Stomach (tissue), 9 donors: ENCODE data around the gene SF3B6. TPM values are rescaled to one million over a fixed set of nuclear protein-coding genes. Genes with fewer than 3 reads are reported as not detected.

Experiments
- DNase-seq, 2 donors: peaks; one replicate each; pipeline versions ENCODE4 v3.0.0 to v3.0.0-alpha.2; 2013 to 2019
- H3K27ac ChIP-seq, 5 donors: fragments of 200-600 bp in 4 of 5; sonication (generic) in 4 of 5; one replicate each; pipeline ENCODE4 v1.5.1; 2013 to 2019; ENCODE audit warnings: mild to moderate bottlenecking in 1 of 5, moderate library complexity in 1 of 5
- H3K27me3 ChIP-seq, 3 donors: fragments of 200-600 bp; sonication (generic); one replicate each; pipeline ENCODE4 v1.5.1; 2017 to 2019; ENCODE audit warnings: mixed run types in 1 of 3
- H3K36me3 ChIP-seq, 4 donors: fragments of 200-600 bp; sonication (generic); 1 replicate in 3 of 4; 2 replicates in 1 of 4; pipeline ENCODE4 v1.5.1; 2016 to 2019
- H3K4me1 ChIP-seq, 4 donors: fragments of 200-600 bp; sonication (generic); one replicate each; pipeline ENCODE4 v1.5.1; 2016 to 2019
- H3K4me3 ChIP-seq, 4 donors: fragments of 200-600 bp; sonication (generic) in 3 of 4; one replicate each; pipeline ENCODE4 v1.5.1; 2016 to 2019; ENCODE audit warnings: mild to moderate bottlenecking in 1 of 4
- H3K9me3 ChIP-seq, 4 donors: fragments of 200-600 bp; sonication (generic); one replicate each; pipeline ENCODE4 v1.5.1; 2016 to 2019
- EP300 ChIP-seq: sonication (generic); formaldehyde crosslinking; IDR thresholded peaks from one replicate; pipeline ENCODE4 v1.6.1; 2017; ENCODE audit warnings: antibody characterized with exemption
- POLR2A ChIP-seq, 4 donors: fragments of 450-650 bp; IDR thresholded peaks; one replicate each; pipeline ENCODE4 v1.6.1; 2016; ENCODE audit warnings: antibody characterized with exemption in 4 of 4, control low read depth in 2 of 4, mild to moderate bottlenecking in 1 of 4, moderate library complexity in 1 of 4
- POLR2AphosphoS5 ChIP-seq, 3 donors: sonication (generic); formaldehyde crosslinking; IDR thresholded peaks; one replicate each; pipeline ENCODE4 v1.6.1; 2016; ENCODE audit warnings: antibody characterized with exemption in 3 of 3
- WGBS, 5 donors: extraction: QIAGEN DNeasy Blood & Tissue Kit in 3 of 5; methylation state at CpG; one replicate each; pipeline versions ENCODE4 v1.1.5 to v1.1.7; 2013 to 2018; 5-methylcytosine and 5-hydroxymethylcytosine counted together
- intact Hi-C: fragments of 100-400 bp; cut with DNase I; formaldehyde crosslinking; loops from one replicate; pipeline ENCODE4 v1.15.1; 2023; ENCODE audit warnings: low total_unique reads
- polyA plus RNA-seq, 3 donors: library from polyadenylated mRNA; stranded (reverse); fragments of 200-250 nt; gene quantifications; one replicate each; pipeline ENCODE4 v1.2.3, GENCODE V29; 2013
- total RNA-seq, 5 donors: library from RNA; depleted of rRNA; stranded (reverse); fragments of >200 nt; gene quantifications; one replicate each; pipeline versions ENCODE4 v1.1.0 to v1.2.3, GENCODE V29; 2014 to 2016
- TF ChIP-seq, protein P1 (sequence below), 7 experiments: fragments of 450-650 bp in 4 of 7; fragments of 200-600 bp in 3 of 7; sonication (generic) in 3 of 7; IDR thresholded peaks; one replicate each; pipeline ENCODE4 v1.5.1; 2016 to 2019; ENCODE audit warnings: antibody characterized with exemption in 7 of 7, control low read depth in 2 of 7, mild to moderate bottlenecking in 1 of 7
- donor health status: healthy with polysubstance abuse.
- donor health status: Bipolar disorder and iron deficiency.
- donor health status: healthy.

The SF3B6 gene
- total and polyA plus RNA-seq, 8 donors, result 18.8 to 139 (median 89.2) TPM

DNA sequence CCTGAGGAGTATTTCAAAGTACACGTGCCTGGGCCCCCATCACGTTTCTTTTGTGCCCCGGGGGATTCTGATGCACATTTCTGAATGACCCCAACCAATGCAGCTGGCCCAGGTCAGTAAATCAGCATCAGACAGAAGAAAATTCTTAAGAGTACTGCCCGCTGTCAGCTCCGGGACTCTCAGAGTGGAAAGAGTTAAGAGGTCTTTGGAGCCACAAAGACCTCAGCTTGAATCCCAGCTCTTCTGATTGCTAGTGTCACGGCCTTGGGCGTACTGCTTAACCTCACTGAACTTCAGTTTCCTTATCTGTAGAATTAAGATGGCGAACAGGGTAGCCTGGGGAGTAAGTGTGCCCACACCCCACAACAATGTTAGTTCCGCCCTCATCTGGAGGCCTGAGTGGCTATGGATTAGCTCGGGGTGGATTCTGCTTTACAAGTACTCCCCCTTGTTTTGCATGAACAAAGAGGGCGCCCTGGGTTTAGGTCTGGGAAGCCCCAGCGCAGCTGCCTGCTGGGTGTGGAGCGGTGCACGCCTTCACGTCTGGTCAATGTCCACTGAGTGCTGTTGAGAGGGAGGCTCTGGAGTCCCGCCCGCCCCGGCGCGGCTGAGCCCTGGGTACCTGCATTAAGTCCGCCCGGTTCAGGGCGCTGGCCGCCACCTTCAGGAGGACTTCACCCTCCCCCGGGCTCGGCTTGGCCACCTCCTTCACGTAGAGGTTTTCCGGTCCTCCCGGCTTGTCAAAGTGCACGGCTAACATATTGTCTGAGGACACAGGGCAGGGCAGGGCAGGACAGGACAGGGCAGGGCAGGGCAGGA, 7.7 kb upstream of the SF3B6 start:
- DNase-seq, result peak; percentile 85 to 95
- Histone ChIP-seq H3K27ac (peak overlapping the region; percentile 88 to 94 (median 91)), H3K27me3 (no peaks in the 10 kb centered on the region), H3K9me3 (no peaks in the 10 kb centered on the region), H3K36me3 (peaks cover 0 to 54% (median 52%) of the 10 kb centered on the region in 4 donors), H3K4me3 (peak overlapping the region; percentile 54 to 61 (median 56)), H3K4me1 (peaks cover 8 to 30% (median 25%) of the 10 kb centered on the region in 4 donors)
- TF ChIP-seq POLR2AphosphoS5 (IDR thresholded peaks at IDR 0.05) (peak in 2 of 3 donors; percentile 52 to 53), POLR2A (IDR thresholded peaks at IDR 0.05) (no peak)
- TF ChIP-seq, protein P1, sequence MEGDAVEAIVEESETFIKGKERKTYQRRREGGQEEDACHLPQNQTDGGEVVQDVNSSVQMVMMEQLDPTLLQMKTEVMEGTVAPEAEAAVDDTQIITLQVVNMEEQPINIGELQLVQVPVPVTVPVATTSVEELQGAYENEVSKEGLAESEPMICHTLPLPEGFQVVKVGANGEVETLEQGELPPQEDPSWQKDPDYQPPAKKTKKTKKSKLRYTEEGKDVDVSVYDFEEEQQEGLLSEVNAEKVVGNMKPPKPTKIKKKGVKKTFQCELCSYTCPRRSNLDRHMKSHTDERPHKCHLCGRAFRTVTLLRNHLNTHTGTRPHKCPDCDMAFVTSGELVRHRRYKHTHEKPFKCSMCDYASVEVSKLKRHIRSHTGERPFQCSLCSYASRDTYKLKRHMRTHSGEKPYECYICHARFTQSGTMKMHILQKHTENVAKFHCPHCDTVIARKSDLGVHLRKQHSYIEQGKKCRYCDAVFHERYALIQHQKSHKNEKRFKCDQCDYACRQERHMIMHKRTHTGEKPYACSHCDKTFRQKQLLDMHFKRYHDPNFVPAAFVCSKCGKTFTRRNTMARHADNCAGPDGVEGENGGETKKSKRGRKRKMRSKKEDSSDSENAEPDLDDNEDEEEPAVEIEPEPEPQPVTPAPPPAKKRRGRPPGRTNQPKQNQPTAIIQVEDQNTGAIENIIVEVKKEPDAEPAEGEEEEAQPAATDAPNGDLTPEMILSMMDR (IDR thresholded peaks at IDR 0.05), result no peak
- WGBS, 5 donors, result 5 to 12% (median 7%) methylated on average over 16 to 30 of the region's 30 CpGs
- intact Hi-C loops, result loop anchor here (10.0 kb wide), 1 partner anchor 259 kb away; no protein-coding TSS in a partner anchor

DNA sequence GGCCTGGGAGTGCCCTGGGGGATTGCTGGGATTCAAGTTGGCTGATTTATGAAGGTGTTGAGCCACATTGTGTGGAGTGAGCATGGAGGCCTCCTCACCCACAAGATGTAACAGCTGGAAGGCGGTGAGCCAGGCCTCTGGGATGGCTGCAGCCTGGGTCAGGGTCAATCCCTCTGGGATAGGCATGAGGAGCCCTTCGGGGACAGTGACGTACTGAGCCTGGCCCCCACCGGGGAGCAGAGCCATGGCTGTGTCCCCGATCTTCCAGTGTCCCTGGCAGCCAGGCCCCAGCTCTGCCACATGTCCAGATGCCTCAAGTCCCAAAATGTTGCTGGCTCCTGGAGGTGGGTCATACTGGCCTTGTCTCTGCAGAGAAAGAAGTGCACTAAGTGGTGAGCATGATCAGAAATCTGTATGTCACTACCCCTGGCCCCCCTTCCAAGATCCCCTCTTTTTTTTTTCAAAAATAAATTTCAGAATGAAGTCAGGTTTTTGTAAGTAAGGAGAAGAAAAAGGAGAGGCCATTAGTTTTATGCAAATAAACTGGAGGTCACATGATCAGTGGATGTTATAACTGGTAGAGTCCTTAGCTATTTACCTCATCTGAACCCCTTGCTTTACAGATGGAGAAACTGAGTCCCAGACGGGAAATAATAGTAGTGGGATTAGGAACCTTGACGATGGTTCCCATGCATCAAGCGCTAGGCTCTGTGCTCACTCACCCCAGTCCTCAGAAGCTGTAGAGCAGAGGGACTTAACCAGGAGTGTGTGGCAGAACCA, 6.9 kb upstream of the SF3B6 start:
- TF ChIP-seq POLR2A (IDR thresholded peaks at IDR 0.05) (no peak), POLR2AphosphoS5 (IDR thresholded peaks at IDR 0.05) (no peak), EP300 (no peak)
- TF ChIP-seq, protein P1 (IDR thresholded peaks at IDR 0.05), result no peak
- WGBS, 5 donors, result 80 to 86% (median 84%) methylated on average over 8 of the region's 8 CpGs
- peaks cover 0 to 50% (median 47%) of the 10 kb centered on the region in 4 donors for H3K36me3 ChIP-seq
- no peaks in the 10 kb centered on the region for H3K27me3 ChIP-seq
- peak overlapping the region; percentile 88 to 94 (median 91) for H3K27ac ChIP-seq
- intact Hi-C loops, result loop anchor here (10.0 kb wide), 1 partner anchor 258 kb away; no protein-coding TSS in a partner anchor
- peaks cover 9 to 31% (median 27%) of the 10 kb centered on the region in 4 donors for H3K4me1 ChIP-seq
- no peaks in the 10 kb centered on the region for H3K9me3 ChIP-seq
- peak in 1 of 2 donors; percentile 15 for DNase-seq
- H3K4me3 ChIP-seq, result peak overlapping the region; percentile 54 to 61 (median 56)

DNA sequence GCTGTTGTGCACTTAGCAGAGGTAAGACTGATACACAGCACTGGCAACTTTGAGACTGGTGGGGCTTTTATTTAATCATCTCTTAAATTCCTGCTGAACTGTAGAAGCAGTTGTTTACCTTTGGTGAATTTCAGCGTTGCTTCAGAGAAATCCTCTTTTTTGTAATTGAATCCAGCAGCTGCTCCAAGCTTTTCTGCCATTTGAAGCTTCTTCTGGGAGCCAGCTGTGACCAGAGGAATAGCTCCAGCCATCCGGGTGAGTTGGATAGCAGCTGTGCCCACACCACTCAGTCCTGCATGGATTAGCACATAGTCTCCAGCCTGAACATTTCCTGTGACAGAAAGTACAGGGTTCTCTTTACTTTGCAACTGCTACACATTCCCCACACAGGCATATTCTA, 4.6 kb upstream of the SF3B6 start:
- Histone ChIP-seq H3K36me3 (peaks cover 0 to 44% (median 40%) of the 10 kb centered on the region in 4 donors), H3K27me3 (no peaks in the 10 kb centered on the region), H3K9me3 (no peaks in the 10 kb centered on the region), H3K4me1 (peaks cover 14 to 44% (median 38%) of the 10 kb centered on the region in 4 donors), H3K27ac (no peak overlapping the region), H3K4me3 (no peak overlapping the region)
- peak in 1 of 2 donors; percentile 27 for DNase-seq
- WGBS, 5 donors, result 44 to 72% (median 62%) methylated on average over 2 of the region's 2 CpGs
- intact Hi-C loops, result loop anchor here (10.0 kb wide), 1 partner anchor 256 kb away; no protein-coding TSS in a partner anchor
- no peak for TF ChIP-seq EP300
- TF ChIP-seq POLR2AphosphoS5 (IDR thresholded peaks at IDR 0.05), result no peak

DNA sequence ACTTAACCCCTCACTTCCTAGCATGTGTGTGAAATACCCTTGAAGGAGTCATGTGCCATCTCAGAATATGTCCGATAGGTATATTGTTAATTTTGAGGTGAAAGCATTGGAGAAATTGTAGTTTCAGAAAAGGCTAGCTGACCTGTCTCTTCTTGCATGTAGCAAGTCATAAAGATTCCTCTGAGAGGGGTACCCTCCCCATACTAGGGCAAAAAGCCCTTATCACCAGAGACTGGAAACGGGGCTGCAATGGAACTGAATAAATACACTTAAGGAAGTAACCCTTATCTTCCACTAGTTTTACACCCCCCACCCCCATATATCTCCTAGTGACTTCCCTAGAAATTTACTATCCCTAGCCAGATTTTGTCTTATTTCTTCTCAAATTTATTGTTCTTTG, 1.8 kb upstream of the SF3B6 start:
- H3K36me3 ChIP-seq, result peaks cover 4 to 61% (median 50%) of the 10 kb centered on the region in 4 donors
- intact Hi-C loops, result loop anchor here (10.0 kb wide), 1 partner anchor 153 kb away; the partner anchor contains the start of gene ATAD2B
- H3K4me3 ChIP-seq, result peak overlapping the region; percentile 73 to 90 (median 80)
- no peaks in the 10 kb centered on the region for H3K27me3 ChIP-seq
- DNase-seq, result no peak
- TF ChIP-seq POLR2A (IDR thresholded peaks at IDR 0.05) (no peak), POLR2AphosphoS5 (IDR thresholded peaks at IDR 0.05) (no peak), EP300 (no peak)
- TF ChIP-seq, protein P1 (IDR thresholded peaks at IDR 0.05), result no peak
- 35 to 46% (median 39%) methylated on average over 2 of the region's 2 CpGs for WGBS, 5 donors
- H3K27ac ChIP-seq, result peak overlapping the region; percentile 73 to 95 (median 94)
- peaks cover 17 to 38% (median 33%) of the 10 kb centered on the region in 4 donors for H3K4me1 ChIP-seq
- H3K9me3 ChIP-seq, result no peaks in the 10 kb centered on the region
